Left lung (tissue), 10 donors: ENCODE measurements around the gene G6PC1. TPM values are rescaled to one million over a fixed set of nuclear protein-coding genes. Genes with fewer than 3 reads are reported as not detected.

Experiments
- ATAC-seq: fragments of 200-7000 bp; cut with Tn5 transposase; one replicate; pipeline ENCODE4 v1.9.1; 2020; ENCODE audit warnings: moderate library complexity
- DNase-seq, 4 donors: peaks; one replicate each; pipeline ENCODE4 v3.0.0-alpha.2; 2013 to 2020
- H3K27ac ChIP-seq, 2 donors: fragments of 200-600 bp; sonication (generic) in 1 of 2; one replicate each; pipeline versions ENCODE4 v1.5.0 to v1.8.0; 2020 to 2021
- H3K27me3 ChIP-seq, 2 donors: fragments of 200-600 bp; sonication (generic) in 1 of 2; one replicate each; pipeline versions ENCODE4 v1.5.0 to v1.8.0; 2020 to 2021
- H3K36me3 ChIP-seq, 2 donors: fragments of 200-600 bp; sonication (generic) in 1 of 2; one replicate each; pipeline versions ENCODE4 v1.5.0 to v1.8.0; 2020 to 2021
- H3K4me1 ChIP-seq, 2 donors: fragments of 200-600 bp; one replicate each; pipeline ENCODE4 v1.8.0; 2021
- H3K4me3 ChIP-seq, 2 donors: fragments of 200-600 bp; sonication (generic) in 1 of 2; one replicate each; pipeline versions ENCODE4 v1.5.0 to v1.8.0; 2020 to 2021; ENCODE audit warnings: mild to moderate bottlenecking in 1 of 2
- H3K9me3 ChIP-seq, 2 donors: fragments of 200-600 bp; sonication (generic) in 1 of 2; one replicate each; pipeline versions ENCODE4 v1.5.0 to v1.8.0; 2020 to 2021
- intact Hi-C, 2 donors: fragments of 100-400 bp; cut with DNase I; formaldehyde crosslinking; loops; one replicate each; pipeline versions ENCODE4 v1.11.2 to v1.14.2; 2022
- polyA plus RNA-seq, 6 donors: library from polyadenylated mRNA; unstranded; fragments of 120-200 nt; gene quantifications; one replicate each; pipeline ENCODE4 v1.2.1, GENCODE V29; 2013; ENCODE audit not compliant: insufficient read length in 6 of 6
- total RNA-seq, 2 donors: library from RNA; stranded (reverse); fragmentation: NEBNext Ultra II Directional; extraction: Animal tissue kit (Norgen Biotek cat#: 25700); gene quantifications; one replicate each; pipeline ENCODE4 v1.2.1, GENCODE V29; 2021
- TF ChIP-seq, protein P1 (sequence below), 2 donors: fragments of 200-600 bp; sonication (generic) in 1 of 2; IDR thresholded peaks; one replicate each; pipeline versions ENCODE4 v1.5.0 to v1.8.0; 2021; ENCODE audit warnings: antibody characterized with exemption in 2 of 2
- donor health status: DM: no; HTN: yes; CAD: no.
- donor health status: DM: no; HTN: no; CAD: no.

G6PC1 gene
- total and polyA plus RNA-seq, 8 donors = 0.06 to 0.17 (median 0.10) TPM; not detected in 5

DNA sequence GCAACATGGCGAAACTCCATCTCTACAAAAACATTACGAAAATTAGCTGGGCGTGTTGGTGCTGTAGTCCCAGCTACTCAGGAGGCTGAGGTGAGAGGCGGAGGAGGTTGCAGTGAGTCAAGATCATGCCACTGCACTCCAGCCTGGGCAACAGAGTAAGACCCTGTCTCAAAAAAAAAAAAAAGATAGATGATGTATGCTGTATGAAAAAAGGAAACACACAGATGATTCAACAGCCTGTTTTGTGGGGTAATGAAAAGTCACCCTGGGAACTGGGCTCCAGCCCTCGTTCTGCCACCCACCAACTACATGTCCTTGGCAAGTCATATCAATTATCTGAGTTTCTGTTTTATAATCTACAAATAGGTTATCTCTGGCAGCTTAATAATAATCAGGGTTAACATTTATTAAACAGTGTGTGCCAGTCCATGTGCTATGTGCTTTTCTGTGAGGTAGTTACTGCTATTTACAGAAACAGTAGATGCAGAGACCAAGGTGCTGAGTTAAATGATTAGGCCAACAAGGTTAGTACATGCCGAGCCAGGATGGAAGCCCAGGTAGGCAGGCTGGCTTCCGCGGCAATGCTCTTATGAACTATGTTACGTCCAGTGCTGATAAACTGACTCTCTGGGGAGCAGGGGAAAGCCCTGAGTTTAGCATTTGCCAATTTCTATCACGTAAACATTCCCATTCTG is 1.1 kb downstream of the G6PC1 start:
- H3K4me1 ChIP-seq = no peaks in the 10 kb centered on the region
- H3K4me3 ChIP-seq = no peak overlapping the region
- ATAC-seq (no peak), DNase-seq (no peak)
- H3K36me3 ChIP-seq = no peaks in the 10 kb centered on the region
- intact Hi-C loops = no loop called here
- no peaks in the 10 kb centered on the region for H3K9me3 ChIP-seq
- no peaks in the 10 kb centered on the region for H3K27me3 ChIP-seq
- TF ChIP-seq, protein P1, sequence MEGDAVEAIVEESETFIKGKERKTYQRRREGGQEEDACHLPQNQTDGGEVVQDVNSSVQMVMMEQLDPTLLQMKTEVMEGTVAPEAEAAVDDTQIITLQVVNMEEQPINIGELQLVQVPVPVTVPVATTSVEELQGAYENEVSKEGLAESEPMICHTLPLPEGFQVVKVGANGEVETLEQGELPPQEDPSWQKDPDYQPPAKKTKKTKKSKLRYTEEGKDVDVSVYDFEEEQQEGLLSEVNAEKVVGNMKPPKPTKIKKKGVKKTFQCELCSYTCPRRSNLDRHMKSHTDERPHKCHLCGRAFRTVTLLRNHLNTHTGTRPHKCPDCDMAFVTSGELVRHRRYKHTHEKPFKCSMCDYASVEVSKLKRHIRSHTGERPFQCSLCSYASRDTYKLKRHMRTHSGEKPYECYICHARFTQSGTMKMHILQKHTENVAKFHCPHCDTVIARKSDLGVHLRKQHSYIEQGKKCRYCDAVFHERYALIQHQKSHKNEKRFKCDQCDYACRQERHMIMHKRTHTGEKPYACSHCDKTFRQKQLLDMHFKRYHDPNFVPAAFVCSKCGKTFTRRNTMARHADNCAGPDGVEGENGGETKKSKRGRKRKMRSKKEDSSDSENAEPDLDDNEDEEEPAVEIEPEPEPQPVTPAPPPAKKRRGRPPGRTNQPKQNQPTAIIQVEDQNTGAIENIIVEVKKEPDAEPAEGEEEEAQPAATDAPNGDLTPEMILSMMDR (IDR thresholded peaks at IDR 0.05) = no peak
- H3K27ac ChIP-seq = no peak overlapping the region

DNA sequence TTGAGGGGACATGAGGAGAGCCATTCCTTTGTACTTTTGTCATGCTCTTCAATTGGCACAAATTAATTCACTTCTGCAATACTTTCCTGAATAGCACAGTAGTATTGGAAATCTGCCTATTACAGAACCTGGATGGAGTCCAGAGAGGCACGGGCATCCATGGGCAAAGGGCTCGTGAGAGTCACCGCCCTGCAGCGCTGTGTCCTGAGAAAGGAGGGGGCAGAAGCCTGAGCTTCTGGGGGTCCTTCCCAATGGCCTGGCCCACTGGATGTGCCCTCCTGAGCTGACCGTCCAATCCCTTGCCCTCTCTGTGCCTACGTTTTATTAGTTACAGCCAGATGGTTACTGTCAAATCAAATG is 3.5 kb downstream of the G6PC1 start:
- no peak overlapping the region for H3K4me3 ChIP-seq
- H3K27me3 ChIP-seq = no peaks in the 10 kb centered on the region
- DNase-seq = no peak
- intact Hi-C loops = no loop called here
- no peaks in the 10 kb centered on the region for H3K9me3 ChIP-seq
- H3K4me1 ChIP-seq = no peaks in the 10 kb centered on the region
- no peak for ATAC-seq
- TF ChIP-seq, protein P1 (IDR thresholded peaks at IDR 0.05) = no peak
- no peak overlapping the region for H3K27ac ChIP-seq
- no peaks in the 10 kb centered on the region for H3K36me3 ChIP-seq

DNA sequence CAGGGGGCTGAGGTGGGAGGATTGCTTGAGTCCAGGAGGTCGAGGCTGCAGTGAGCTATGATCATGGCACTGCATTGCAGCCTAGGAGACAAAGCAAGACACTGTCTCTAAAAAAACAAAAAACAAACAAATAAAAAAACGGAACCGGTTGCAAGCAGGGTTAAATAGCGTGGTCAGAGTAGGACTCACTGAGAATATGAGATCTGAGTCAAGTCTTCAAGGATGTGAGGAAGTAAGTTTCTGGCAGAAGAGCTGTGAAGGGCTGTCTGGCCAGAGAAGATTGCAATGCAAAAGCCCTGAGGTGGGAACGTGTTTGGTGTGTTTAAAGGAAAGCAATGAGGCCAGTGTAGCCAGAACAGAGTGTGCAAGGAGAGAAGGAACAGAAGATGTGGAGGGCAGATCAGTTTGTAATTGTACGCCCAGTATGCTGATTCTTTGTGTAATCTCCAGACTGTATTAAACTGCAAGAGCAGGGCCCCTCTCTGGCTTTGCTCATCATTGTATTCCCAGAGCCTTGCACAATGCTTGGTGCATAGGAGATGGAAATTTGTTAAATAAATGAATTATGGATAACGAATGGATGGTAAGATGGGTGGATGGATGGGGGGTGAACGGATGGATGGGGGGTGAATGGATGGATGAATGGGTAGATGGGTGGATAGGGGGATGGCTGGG is 6.3 kb downstream of the G6PC1 start:
- intact Hi-C loops = no loop called here
- no peaks in the 10 kb centered on the region for H3K4me1 ChIP-seq
- TF ChIP-seq, protein P1 (IDR thresholded peaks at IDR 0.05) = no peak
- H3K27ac ChIP-seq = no peak overlapping the region
- H3K36me3 ChIP-seq = no peaks in the 10 kb centered on the region
- H3K9me3 ChIP-seq = no peaks in the 10 kb centered on the region
- H3K4me3 ChIP-seq = no peak overlapping the region
- DNase-seq (no peak), ATAC-seq (no peak)
- H3K27me3 ChIP-seq = no peaks in the 10 kb centered on the region

DNA sequence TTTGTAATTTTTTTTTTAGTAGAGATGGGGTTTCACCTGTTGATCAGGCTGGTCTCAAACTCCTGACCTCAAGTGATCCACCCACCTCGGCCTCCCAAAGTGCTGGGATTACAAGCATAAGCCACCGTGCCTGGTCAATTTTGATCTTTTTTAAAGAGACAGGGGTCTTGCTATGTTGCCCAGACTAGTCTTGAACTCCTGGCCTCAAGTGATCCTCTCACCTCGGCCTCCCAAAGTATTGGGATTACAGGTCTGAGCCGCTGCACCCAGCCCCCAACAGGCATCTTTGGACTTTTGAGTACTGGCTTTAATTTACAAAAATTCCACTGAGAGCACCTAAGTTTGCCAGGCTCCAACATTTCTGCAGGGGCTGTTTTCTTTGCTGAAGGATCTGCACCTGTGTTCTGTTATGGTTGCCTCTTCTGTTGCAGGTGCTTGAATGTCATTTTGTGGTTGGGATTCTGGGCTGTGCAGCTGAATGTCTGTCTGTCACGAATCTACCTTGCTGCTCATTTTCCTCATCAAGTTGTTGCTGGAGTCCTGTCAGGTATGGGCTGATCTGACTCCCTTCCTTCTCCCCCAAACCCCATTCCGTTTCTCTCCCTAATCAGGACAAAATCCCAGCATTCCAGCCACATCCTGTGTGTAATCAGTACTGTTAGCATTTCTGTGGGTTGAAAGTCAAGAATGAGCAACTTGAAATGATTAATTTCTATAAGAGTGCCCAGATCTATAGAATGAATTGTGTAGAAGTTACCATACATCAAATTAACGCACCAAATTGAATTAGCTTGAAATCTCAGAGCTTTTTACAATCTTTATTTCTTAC is 8.5 kb downstream of the G6PC1 start:
- Histone ChIP-seq H3K27me3 (no peaks in the 10 kb centered on the region), H3K27ac (no peak overlapping the region), H3K9me3 (no peaks in the 10 kb centered on the region), H3K36me3 (no peaks in the 10 kb centered on the region), H3K4me3 (no peak overlapping the region), H3K4me1 (no peaks in the 10 kb centered on the region)
- intact Hi-C loops = no loop called here
- DNase-seq (no peak), ATAC-seq (no peak)
- TF ChIP-seq, protein P1 (IDR thresholded peaks at IDR 0.05) = no peak

DNA sequence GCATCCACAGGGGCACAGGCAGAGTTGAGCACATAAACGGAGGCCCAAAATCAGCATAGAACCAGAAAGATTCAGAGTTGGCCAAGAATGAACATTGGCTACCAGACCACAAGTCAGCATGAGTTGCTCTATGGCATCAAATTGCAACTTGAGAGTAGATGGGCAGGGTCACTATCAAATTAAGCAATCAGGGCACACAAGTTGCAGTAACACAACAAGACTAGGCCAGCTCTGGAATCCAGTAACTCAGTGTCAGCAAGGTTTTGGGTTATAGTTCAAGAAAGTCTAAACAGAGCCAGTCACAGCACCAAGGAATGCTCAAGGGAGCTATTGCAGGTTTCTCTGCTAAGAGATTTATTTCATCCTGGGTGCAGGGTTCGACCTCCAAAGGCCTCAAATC is 12.9 kb downstream of the G6PC1 start:
- no peak for ATAC-seq
- DNase-seq = no peak
- intact Hi-C loops = no loop called here
- no peaks in the 10 kb centered on the region for H3K27me3 ChIP-seq
- H3K9me3 ChIP-seq = no peaks in the 10 kb centered on the region
- no peaks in the 10 kb centered on the region for H3K36me3 ChIP-seq
- TF ChIP-seq, protein P1 (IDR thresholded peaks at IDR 0.05) = no peak
- H3K4me1 ChIP-seq = peaks cover under 1 to 1% of the 10 kb centered on the region in 2 donors
- no peak overlapping the region for H3K27ac ChIP-seq
- no peak overlapping the region for H3K4me3 ChIP-seq
